Stimulated activated CD4-positive, alpha-beta T cell treated with anti-CD3 and anti-CD28 coated beads, Interleukin-2, amount 100 ng/mL, for 24 hours (primary cell): ENCODE data around the gene ENTPD2.
"Not testable (repeated sequence)": the region's sequence is repeated elsewhere in the genome, so short reads cannot be mapped to it uniquely, and the experiment has no call there.

Source experiments
- DNase-seq, 2 donors: peaks; one replicate each; pipeline ENCODE4 v3.0.0-alpha.2; 2020

Gene ENTPD2

GRCh38 chr9:137014166-137014565, 39.7 kb downstream of the ENTPD2 start:
- DNase-seq: no peak

- DNase-seq: no peak
Measured at GRCh38 chr9:137013571-137013940, 40.3 kb downstream of the ENTPD2 start.

DNA sequence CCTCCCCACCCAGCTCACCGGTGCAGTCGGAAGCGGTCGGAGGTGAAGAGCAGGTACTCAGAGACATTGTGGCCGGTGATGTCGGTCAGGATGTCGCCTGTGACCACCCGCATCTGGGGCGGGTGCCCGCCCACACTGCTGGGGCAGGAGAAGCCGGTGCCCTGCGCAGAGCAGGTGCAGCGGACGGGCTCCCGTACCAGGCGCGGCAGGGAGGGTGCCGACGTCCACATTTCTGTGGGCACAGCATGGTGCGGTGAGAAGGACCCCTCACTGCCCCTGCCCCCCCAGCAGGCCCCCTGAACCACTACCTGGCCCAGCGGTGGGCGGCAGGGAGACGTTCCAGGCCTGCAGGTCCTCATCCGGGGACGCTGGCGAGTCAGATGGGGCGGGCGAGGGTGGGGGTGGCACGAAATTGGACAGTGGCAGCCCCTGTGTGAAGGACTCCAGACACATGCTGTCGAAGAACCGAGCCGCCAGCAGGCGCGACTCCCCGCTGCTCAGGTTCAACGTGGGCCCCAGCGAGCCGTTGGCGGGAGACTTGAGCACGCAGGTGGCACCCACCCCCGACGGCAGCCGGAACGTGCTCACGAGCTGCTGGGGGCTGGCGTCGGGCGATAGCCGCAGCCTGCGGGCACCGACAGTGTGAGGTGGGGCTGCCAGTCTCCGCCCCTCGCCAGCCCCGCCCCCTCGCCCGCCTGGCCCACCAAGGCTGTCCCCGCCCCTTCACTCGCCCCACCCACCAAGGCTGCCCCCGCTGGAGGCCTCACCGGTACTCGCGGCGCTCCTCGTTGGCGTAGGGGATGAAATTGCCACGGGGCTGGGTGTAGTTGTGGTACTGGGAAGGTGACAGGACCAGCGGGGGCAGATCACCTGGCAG, 40.9 kb downstream of the ENTPD2 start:
- no peak for DNase-seq

GRCh38 chr9:137011907-137012675, 41.8 kb downstream of the ENTPD2 start:
- DNase-seq: no peak

DNA sequence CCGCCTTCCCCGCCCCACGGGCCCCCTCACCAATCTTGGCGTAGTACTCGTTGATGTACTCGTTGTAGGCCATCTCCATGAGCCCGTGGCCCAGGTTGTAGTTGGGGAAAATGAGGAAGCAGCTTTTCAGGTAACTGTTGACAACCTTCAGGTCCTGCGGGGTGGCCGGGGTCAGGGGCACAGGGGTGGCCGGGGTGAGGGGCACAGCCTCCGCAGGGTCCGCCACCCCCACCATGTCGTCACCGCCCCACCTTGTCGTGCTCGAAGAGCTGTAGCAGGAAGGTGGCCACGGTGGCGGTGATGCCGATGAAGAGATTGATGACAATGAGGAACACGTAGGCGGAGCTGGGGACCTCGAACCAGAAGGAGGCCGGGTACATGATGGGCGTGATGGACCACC, 42.7 kb downstream of the ENTPD2 start:
- no peak for DNase-seq

DNA sequence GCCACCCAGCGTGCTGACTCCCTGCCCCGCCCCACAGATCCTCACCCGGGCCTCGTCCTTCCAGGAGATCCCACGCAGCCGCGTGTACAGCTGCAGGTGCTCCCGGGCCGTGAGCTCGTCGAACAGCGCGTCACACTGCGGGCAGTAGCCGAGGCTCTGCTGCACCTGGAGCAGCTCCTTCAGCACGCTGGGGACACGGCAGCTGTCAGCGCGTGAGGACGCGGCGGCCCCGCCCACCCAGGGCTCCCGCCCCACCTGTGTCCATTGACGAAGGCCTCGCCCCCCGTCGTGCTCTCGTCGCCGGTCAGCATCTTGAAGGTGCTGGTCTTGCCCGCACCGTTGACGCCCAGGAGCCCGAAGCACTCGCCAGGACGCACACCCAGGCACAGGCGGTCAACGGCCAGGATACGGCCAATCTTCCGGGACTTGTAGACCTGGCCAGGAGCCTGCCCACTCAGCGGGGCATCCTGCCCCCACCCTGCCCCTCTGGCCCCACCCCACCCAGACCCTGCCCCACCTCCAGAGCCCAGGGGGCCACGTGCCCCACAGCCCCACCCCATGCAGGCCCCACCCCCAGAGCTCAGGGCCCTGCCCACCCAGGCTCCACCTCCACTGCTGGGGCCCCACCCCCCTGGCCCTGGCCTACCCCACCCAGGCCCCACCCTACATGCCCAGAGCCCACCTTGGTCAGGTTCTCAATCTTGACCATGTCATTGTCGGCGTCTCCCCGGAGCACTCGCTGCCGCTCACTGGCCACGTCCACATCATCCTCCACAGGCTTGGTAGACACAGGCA, 43.7 kb downstream of the ENTPD2 start:
- DNase-seq: no peak

GRCh38 chr9:137009217-137009616, 44.6 kb downstream of the ENTPD2 start:
- DNase-seq: no peak

DNA sequence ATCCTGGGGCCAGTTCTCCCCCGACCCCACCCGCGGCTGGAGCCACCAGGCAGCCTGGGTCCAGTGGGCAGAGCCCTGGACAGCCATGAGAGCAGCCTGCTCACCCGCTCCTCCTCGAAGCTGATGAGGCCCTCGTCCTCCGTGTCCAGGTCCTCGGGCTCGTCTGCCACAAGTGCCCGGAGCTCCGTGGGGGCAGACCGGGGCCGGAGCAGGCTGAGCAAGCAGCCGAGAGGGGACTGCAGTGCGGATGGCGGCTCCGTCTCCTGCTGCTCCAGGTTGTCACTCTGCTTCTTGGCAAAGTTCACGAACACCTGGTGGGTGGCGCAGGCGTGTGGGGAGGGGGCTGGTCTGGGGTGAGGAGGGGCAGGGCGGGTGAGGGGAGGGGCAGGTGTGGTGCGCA, 45.5 kb downstream of the ENTPD2 start:
- DNase-seq: no peak

GRCh38 chr9:137007816-137008270, 46.0 kb downstream of the ENTPD2 start:
- no peak for DNase-seq

DNA sequence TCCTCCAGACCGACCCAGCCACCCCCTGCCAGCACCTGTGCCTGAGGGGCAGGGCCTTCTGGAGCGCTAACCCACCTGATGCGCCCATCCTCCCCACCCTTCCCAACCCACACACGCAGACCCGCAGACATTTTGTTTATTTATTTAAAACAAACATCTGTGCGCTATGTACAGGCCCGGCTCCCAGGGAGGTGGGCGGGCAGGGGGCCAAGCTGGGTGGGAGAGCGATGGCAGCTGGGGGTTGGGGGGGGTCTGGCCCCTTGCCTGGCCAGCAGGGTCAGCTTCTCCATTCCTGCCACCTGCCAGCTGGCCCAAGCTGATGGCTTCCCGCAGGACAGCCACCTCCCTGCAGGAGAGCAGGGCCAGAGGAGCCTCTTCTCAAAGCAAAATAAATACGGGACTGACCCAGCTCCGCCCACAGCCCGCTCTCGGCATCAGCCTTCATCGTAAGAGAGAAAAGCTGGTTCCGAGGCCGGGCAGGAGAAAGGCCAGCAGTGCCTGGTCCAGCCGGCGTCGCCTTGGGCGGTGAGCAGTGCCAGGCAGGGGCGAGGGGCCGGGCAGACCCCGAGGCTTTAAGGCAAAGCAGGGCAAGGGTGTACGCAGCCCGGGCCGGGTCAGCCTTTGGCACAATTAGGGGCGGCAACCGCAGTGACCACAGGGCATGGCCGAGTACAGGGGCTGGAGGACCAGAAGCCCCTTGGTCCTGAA, 46.6 kb downstream of the ENTPD2 start:
- no peak for DNase-seq

GRCh38 chr9:137006116-137007003, 47.5 kb downstream of the ENTPD2 start:
- no peak for DNase-seq

- DNase-seq: not testable (repeated sequence)
Measured at GRCh38 chr9:137004285-137004684, 49.6 kb downstream of the ENTPD2 start.

DNA sequence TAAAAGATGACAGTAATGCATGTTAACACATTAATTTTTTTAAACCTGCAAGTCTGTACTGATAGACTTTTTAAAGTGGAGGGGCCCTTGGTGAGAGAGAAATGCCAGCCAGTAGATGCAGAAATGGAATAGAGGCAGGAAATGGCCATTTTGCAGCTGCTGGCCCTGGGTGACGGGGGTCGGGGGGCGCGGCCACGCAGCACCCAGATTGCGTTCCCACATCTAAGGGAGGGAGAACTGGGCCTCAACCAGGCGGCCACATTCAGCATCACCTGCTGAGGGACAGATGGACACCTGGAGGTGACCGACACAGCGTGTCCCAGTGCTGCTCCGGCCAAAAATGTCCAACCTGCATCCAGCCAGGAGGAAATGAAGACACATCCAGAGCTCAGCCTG, 51.2 kb downstream of the ENTPD2 start:
- DNase-seq: no peak

- no peak for DNase-seq
Measured at GRCh38 chr9:137001857-137002645, 51.8 kb downstream of the ENTPD2 start.

DNA sequence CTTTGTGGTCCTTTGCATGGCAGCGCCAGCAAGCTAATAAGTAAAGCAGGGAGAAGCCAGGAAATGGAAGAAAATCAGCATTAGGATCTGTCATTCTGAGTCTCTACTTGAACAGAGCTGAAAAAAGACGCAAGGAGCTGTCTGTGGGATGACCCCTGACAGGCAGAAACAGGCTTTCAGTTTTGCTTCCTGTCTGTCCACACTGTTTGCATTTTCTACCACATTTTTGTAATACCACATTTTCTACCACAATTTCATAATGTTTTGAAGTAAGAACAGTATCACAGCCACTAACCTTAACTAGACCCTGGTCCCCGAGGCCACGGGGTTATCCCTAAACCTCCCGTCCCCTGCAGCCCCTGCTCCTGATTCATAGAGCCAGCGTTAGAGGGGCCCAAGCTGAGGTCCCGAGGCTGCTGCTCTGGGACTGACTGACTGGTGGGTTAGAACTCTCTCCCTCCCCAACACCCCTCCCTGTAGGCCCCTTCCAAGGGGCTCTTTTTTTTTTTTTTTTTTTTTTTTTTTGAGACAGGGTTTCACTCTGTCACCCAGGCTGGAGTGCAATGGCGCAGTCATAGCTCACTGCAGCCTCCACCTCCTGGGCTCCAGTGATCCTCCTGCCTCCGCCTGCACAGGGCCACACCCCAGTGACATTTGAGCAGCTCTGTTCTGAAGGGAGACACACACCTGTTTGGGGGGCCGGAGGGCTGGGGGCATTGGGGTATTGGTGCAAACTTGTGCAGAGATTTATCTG, 53.5 kb downstream of the ENTPD2 start:
- no peak for DNase-seq
